NCI-H1930 (cell line): ENCODE data around the gene RCN1.

Experiments
- DNase-seq, 2 experiments: peaks; one replicate each; lab custom pipeline; 2025; lab: John Stamatoyannopoulos, UW

RCN1 gene

GRCh38 chr11:32153747-32154146 is 62.9 kb downstream of the RCN1 start:
- no peak for DNase-seq

GRCh38 chr11:32154275-32154674 is 63.4 kb downstream of the RCN1 start:
- DNase-seq: no peak
